8988T (cell line): ENCODE data around the gene PACS2.
A peak's percentile ranks its signal among the peaks of the same experiment; 100 is the strongest.

Experiments used
- DNase-seq: peaks from one replicate; pipeline ENCODE4 v3.0.0; 2011

Gene PACS2

DNA sequence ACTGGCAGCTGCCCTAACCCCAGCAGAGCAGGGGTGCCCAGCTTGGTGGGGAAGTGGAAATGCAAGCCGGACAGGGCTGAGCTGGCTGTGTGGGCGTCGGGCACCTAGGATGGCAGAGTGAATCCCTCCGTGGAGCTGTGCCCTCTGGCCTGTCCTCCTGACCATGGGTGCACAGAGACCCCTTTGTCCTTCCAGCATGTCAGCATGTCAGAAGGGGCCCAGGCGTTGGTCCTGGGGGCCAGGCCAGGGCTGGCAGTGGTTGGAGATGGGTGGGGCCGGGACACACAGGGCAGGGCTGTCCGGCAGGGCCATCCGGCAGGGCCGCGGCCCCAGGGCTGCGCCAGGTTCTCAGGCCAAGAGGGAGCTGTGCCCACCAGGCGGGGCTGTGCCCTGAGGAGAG is 75.0 kb downstream of the PACS2 start:
- DNase-seq: no peak

DNA sequence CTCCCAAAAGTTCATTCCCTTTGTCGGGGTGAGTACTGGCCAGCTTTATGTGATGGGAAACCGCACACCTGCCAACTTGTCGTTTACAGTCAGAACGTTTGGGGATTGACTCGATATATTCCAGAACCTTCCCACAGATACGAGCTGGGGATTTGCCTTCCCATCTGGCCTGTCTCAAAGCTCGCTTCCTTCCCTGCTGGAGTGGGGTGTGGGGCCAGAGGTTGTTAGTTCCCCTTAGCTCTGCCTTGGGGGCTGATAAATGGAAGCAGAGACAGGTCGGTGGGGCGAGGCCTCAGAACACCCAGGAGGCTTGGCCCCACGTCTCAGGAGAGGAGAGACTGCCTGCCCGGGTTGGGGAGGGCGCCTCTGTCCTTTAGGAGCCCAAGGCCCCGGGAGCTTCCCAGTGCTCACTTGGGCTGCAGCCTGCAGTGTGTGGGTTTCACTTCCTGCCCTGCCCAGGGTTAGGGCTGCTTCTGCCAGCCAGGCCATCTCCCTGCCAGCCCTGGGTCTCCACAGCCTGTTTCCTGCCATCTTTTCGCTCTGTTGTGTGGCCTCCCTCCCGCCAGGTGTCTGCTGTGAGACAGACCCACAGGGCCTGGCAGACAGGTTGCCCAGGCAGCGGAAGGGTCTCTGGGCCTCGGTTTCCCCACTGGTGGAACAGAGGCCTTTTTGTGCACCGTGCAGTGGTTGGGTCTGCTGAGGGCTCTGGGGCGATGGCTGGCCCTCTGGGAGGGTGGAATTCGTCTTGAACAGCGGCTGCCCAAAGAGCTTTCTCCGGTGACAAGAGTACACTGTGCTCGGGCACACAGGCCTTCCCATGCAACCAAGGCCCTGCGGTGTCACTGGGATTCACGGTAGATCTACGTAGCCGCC is 75.7 kb downstream of the PACS2 start:
- DNase-seq: no peak

DNA sequence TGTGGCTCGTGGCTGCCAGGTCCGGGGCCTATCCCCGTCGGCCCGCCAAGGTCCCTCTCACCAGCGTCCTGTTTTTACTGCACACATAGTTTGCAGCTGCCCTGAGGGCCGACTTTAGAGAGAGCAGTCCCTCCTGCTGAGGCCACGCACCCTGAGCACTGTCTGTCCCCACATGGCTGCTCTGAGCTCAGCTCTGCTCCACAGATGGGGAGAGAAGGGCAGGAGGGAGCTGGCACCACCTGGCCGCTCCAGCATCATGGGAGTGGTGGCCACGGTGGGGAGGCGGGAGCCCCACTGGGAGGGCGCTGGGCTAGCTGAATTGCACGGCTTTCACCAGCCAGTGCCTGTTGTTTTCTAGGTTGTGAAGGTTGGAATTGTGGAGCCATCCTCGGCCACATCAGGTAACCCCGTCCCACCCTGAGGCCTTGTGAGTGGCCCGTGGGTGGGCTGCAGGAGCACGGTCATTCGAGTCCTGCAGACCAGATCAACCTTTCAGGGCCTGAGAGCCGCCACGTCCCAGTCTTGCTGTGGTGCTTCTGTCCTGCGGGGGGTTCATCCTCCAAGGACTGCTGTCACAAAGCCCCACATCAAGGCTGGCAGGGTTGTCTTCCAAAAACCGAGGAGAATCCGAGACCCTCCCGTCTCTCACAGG is 76.4 kb downstream of the PACS2 start:
- no peak for DNase-seq

DNA sequence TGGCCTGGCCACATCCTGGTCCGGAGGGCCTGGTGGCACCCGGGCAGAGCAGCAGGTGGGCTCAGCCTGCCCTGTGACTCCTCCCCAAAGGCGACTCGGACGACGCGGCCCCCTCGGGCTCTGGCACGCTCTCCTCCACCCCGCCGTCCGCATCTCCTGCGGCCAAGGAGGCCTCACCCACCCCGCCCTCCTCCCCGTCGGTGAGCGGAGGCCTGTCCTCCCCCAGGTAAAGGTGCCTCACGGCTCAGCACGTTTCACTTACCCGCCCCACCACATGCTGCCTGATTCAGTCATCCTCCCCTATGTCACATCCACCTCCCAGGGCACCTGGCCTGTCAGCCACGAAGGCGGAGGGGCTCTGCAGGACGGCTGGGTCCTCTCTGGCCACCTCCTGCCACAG is 77.0 kb downstream of the PACS2 start:
- DNase-seq: no peak

DNA sequence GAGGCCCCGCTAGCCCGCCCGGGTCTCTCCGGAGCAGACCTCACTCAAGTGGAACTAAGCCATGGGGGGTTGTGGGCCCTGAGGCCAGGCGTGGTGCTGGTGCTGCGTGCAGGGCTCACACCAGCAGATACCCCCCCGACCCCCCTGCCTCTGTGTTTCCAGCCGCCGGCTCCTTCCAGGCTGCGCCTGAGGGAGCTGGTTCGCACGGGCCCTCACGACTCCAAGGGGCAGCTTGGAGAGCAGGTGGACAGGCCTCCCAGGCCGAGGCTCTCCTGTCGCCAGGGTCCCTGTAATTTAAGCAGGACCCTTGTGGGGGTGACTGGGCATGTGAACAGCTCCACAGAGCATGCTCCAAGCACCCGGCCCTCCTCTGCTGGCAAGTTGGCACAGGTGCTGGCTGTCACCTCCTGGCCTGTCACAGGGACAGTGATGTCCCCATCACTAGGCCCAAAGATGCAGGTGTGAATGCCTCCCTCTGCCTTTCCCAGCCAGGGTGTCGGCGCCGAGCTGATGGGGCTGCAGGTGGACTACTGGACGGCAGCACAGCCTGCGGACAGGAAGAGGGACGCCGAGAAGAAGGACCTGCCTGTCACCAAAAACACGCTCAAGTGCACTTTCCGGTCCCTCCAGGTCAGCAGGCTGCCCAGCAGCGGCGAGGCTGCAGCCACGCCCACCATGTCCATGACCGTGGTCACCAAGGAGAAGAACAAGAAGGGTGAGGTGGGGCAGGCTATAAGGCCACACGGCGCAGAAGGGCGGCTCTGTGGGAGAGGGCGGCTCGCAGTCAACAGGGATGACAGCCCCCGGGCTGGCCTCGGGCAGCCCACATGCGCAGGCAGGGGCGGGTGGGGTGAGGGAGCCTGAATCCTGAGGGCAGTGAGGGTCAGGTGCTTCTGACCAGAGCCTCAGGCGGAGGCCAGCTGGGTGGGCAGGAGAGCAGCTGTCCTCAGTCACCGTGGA is 77.9 kb downstream of the PACS2 start:
- no peak for DNase-seq

DNA sequence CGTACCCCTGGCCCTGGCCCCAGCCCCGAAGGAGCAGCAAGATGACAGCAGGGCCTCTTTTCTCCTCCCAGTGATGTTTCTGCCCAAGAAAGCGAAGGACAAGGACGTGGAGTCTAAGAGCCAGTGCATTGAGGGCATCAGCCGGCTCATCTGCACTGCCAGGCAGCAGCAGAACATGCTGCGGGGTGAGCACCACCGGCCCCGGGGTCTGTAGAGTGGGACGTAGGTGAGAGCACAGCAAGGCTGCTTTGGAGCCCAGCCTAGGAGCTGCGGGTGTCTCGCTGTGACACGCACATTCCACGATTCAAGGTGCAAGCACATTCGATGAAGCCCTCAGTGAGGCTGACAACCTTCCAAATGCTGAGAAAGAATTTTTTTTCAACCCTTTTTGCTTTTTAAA is 78.6 kb downstream of the PACS2 start:
- no peak for DNase-seq

DNA sequence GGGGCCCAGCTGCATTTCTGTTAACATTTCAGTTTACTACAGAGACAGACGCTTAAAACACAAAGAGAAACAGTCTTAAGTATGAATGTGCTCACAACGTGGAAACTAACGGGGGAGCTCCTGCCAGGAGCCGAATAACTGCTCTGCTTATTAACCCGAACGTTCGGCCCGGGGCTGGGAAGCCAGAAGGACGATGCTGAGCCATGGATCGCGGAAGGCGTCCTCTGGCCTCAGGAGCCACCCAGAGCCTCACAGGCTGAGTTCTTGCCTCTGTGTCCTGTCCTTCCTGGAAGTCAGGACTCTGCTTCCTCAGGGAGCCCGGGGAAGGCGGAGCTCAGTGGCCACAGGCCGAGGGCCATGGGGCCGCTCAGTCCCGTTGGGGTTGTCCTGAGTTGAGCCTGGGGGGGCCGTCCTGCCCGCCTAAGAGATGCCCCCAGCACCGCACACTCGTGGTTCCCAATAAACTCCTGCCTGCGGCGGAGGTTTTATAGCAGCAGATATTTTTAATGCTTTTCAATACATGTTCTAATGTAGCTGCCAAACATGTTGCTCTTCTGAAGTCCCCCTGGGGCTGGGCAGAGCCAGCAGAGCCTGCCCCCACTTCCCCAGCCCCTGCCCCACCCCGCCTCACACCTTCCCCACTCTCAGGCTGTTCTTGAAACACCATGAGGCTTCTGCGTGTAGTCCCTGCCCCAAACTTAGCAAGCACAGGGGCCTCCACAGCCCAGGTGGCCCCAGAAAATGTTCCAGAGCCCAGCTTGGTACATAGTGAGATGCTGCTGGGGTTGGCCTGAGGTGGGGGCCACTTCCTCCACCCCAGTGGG is 80.4 kb downstream of the PACS2 start:
- DNase-seq: no peak

DNA sequence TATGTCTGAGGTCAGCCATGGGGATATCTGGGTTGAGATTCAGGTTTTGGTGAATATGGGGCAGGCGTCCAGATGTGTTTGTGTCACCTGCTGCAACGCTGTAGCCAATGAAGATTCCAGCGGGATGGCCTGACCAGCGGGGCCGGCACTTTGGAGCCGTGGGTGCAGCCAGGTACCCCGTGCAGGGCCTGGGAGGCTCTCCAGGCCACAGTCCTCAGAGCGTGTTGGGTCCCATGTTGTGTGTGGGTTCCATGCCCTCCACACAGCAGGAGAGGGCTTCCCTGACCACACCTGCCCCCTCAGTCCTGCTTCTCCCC is 80.9 kb downstream of the PACS2 start:
- no peak for DNase-seq

DNA sequence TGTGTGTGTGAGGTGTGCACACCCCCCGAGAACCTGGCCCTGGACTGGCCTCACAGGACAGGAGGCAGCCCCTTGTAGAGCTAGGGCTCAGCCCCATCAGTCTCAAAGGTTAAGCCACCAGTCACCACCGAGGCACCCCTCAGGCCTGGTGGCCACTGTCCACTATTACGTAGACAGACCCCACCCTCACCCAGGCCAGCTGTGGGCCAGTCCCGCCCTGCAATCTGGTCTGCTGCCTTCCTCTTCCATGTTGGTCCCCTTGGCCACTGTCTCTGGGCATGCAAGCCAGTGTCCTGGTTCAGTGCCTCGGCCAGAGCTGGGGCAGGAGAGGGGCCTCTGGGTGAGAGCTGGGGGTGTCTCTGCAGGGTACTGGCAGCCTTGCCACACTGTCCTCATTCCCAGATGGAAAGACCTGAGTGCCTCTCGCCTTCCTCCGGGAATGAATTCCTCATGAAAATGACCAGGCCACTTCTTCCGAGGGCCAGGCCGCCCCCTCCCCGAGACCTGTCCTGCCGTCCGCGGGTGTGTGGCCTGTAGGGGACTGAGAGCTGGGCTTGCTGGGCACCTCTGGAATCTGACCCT is 82.9 kb downstream of the PACS2 start:
- no peak for DNase-seq

DNA sequence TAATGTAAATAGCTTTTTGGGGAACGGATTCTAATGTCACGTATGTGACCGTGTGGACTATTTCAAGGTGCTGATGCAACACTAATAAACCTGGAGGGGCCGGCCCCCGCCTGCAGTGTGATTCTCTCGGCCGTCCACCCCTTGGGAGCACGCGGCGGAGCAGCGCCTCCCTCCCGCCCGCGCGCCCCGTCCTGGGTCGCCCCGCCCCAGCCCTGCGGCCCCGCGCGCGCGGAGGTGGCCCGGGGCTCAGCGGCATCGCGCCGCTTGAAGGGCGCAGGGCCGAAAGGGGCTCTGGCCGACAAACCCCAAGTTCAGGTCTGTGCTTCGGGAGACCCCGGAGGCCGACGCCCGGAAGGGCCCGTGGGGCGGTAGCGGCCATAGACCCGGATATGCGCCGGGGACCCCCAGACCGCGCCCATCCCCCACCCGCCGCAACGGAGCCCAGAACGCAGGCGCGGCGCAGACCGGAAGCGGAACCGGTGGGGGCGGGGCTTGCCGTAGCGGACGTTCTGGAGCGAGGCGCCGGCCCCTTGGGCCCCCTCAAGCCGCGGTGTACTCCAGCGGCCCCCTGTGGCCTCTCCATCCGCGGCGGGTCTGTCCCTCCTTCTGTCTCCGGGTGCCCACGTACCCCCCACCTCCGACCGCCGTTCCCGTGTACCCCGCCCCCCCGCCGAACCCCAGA is 83.6 kb downstream of the PACS2 start, which contains the start of gene TEX22:
Gene TEX22, plus strand, starts transcription at position 495 of the 682 bp plus-strand sequence. CDS start 803 bp downstream, outside the sequence.
- DNase-seq: peak; percentile 87

DNA sequence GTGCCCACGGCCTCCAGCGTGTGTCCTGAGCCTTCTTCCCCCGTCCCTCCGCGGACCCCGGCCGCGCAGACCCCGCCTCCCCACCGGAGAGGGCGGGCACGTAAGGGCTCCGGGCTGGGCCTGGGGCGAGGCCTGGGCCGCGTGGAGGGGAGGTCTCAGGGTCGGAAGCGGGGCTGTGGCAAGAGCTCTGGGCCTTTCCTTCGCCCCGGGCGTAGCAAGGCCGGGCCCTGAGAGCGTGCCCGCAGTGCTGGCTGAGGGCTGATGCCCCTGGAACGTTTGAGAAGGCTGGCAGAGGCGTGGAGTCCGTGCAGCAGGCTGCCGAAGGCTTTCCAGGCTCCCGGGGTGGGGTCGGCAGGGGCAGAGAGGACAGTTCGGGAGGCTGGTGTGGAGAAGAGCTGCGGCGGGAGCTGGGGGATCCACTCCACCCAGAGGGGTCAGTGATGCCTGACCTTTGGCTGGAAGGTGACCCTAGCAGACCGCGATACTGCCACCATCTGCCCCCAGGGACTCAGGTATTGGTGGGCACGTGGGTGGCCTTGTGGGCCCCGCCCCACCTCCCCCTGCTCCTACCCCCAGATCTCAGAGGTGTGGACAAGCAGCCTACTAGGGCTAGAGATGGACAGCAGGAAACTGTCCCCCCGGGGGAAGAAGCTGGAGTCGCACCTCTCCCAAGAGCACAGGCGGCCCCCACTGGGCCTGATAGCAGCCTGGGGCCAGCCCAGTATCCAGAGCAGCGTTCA is 84.3 kb downstream of the PACS2 start:
- DNase-seq: no peak

DNA sequence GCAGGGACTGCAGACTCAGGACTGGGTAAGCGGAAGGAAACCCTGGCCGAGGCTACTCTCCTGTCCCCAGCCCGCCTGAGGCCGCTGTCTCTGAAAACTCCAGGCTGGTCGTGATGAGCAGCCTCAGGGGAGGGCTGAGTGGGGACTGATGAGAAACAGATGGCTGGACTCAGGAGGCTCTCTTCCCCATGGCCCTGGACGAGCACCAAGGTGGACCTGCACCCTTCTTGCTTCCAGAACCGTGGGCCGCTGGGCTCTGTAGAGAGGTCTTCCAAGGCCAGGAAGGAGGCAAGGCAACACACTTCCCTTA is 84.9 kb downstream of the PACS2 start:
- no peak for DNase-seq

DNA sequence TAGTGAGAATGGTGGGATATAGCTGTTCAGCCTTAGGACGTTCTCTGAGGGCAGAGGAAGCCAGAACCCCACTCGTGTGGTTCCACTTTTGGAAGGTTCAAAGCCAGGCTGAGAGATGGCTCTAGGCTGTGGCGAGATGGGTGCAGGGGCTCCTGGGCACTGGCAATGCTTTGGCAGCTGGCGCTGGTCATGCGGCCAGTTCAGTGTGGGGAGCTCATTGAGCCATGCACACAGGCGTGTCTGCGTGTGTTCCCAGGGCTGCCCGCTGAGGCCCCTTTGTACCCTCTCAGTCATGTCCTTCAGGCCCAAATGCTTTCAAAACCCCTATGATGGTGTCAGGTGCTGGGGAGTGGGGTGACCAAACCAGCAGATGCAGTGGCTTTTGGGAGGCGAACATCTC is 85.5 kb downstream of the PACS2 start:
- DNase-seq: no peak

DNA sequence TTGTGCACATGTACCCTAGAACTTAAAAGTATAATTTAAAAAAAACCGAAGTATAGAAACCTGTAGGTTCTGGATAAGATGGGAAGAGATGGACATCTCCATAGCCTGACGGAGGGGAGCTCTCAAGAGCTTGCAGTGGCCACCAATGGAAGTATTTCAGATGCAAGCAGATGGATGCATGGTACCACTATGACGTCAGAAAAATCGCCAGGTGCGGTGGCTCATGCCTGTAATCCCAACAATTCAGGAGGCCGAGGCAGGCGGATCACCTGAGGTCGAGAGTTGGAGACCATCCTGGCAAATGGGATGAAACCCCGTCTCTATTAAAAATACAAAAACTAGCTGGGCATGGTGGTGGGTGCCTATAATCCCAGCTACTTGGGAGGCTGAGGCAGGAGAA is 87.2 kb downstream of the PACS2 start:
- no peak for DNase-seq

DNA sequence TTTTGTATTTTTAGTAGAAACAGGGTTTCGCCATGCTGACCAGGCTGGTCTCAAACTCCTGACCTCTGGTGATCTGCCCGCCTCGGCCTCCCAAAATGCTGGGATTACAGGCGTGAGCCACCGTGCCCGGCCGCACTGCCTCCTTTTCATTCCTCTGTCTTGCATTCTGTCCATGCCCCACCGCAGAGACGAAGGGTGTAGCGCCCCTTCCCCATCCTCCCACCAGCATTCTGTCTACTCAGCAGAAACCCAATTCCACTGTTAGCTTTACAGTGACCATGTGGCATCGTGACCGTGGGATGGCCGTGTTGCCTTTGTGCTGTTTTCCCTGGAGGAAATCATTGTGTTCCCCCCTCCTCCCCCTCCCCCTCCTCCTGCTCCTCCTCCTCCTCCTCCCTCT is 94.0 kb downstream of the PACS2 start:
- DNase-seq: no peak

DNA sequence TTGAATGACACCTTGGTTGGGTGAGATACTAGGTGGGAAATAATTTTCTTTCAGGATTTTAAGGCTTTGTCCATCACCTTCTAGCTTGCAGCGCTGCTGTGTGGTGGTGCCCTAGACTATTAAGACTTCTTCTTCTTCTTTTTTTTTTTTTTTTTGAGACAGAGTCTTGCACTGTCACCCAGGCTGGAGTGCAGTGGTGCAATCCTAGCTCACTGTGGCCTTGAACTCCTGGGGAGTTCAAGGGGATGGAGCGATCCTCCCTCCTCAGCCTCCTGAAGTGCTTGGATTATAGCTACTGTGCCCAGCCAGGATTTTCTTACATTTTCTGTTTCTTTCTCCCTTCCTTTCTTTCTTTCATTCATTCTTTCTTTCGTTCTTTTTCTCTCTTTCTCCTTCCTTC is 94.8 kb downstream of the PACS2 start:
- no peak for DNase-seq

DNA sequence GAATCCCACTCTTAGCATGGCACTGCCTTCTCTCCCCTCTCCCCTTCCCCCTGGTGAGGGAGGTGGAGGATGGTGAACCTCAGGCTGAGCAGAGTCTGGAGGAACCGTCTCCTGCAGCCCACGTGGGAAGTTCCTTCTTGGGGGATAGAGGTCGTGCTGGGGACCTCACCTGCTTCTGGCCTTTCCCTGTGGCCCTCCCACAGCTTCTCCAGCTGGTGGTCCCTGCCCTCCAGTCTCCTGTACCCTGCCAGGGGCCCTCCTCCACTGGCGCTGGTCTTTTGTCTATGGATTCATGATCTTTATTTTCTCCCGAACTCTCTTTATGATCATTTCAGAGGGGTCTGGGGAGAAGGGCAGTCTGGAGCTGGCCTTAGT is 96.1 kb downstream of the PACS2 start:
- no peak for DNase-seq

DNA sequence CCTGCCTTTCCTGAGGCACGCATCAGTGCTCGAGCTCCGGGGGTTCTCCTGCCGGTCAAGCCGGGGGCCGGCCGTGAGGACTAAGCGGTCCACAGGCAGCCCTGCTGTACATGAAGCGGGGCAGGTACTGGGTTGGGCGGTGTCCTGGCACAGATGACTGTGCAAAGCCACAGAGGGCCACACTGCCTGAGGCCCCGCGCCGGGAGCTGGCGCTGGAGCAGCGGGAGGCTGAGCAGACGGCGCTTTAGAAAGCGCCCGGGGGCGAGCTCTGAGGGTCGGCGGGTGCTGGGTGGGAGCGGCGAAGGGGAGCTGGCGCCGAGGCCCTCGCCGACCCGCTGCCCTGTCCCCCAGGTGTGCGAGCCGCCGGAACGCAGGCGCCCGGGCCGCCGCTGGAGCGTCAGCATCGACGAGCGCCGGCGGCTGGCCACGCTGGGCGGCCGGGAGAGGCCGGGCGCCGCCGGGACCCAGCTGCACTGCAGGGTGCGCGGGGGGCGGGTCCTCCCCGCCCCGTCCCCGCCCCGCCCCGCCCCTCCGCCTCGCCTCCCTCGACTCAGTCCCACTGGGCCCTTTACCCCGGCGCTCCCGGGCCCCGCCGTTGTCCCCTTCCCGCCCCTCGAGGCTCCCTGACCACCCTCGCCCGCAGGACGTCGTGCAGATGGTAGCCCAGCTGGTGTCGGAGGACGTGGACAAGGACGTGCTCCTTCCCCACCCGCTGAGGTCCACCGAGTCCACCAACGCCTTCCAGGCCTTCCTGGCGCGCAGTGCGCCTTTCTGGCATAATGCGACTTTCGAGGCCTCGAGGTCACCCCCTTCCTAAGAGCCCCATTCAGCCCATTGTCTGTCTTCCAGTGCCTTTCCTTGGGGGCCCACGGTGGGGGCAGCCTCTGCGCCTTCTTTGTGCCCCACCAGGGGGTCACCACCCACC is 96.7 kb downstream of the PACS2 start:
- DNase-seq: peak; percentile 96

DNA sequence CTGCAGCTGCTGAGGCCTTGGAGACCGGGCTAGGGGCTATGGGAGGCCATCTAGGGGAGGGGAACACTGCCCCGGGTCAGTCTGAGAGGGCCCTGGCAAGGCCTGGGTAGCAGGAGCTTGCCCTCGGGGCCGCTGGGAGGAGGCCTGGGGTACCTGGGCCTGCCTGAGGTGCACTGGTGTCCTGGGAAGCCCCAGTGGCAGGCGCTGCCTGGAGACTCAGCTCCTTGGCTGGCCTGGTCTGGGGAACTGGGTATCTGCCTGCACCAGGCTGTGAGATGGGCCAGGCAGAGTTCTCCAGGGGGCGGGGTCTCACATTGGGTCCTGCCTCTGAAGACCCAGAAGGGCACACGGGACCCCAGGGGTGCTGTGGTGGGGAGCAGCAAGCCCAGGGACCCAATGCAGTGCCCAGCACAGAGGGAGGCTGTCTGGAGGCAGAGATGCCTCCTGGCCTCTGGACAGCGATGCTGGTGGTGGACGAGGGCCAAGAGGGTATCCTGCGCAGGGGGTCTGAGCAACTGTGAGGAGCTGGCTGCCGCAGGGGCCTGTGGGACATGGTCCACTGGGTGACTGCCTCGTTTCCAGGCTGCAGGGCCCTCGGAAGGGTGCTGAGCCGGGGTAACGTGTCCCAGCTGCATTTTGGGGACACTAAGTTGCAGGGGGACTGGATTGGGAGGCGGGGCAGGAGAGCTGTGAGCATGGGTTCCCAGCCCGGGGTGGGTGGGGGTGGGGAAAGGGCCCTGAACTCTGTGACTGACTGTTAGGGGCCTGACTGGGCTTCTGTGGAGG is 97.6 kb downstream of the PACS2 start:
- no peak for DNase-seq
